ENCODE results near the gene SELENOK. TPM values are rescaled to one million over a fixed set of nuclear protein-coding genes. Genes with fewer than 3 reads are reported as not detected.

Gene SELENOK
- polyA plus RNA-seq, 1 donor from 2014 or later = 136 TPM

DNA sequence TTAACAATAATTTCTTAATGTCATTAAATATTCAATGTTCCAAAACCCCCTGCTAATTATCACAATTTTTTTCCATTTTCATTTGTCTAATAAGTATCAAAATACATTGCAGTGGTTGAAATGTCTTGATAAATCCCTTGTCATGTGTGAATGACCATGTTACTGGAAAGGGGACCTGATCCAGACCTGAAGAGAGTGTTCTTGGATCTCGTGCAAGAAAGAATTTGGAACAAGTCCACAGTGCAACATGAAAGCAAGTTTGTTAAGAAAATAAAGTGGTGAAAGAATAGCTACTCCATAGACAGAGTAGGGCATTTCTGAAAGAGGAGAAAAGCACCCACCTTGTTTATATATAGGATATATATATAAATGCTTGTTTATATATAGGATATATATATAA lies 10.4 kb upstream of the SELENOK start:
- H3K9ac ChIP-seq (ENCODE audit: low read length) = no peak overlapping the region
- H3K27ac ChIP-seq (ENCODE audit: low read length) = no peak overlapping the region
- no peak overlapping the region for H3K4me2 ChIP-seq (ENCODE audit: low read length)
- no peak for TF ChIP-seq RAD21 (conservative IDR thresholded peaks at IDR 0.05)
- no peak for TF ChIP-seq POLR2AphosphoS5 (IDR thresholded peaks at IDR 0.05)
- TF ChIP-seq SMC3 (conservative IDR thresholded peaks at IDR 0.05; ENCODE audit: poor library complexity) = no peak
- no peak for TF ChIP-seq MXI1 (conservative IDR thresholded peaks at IDR 0.05; ENCODE audit: poor library complexity, severe bottlenecking)
- TF ChIP-seq, protein P1, sequence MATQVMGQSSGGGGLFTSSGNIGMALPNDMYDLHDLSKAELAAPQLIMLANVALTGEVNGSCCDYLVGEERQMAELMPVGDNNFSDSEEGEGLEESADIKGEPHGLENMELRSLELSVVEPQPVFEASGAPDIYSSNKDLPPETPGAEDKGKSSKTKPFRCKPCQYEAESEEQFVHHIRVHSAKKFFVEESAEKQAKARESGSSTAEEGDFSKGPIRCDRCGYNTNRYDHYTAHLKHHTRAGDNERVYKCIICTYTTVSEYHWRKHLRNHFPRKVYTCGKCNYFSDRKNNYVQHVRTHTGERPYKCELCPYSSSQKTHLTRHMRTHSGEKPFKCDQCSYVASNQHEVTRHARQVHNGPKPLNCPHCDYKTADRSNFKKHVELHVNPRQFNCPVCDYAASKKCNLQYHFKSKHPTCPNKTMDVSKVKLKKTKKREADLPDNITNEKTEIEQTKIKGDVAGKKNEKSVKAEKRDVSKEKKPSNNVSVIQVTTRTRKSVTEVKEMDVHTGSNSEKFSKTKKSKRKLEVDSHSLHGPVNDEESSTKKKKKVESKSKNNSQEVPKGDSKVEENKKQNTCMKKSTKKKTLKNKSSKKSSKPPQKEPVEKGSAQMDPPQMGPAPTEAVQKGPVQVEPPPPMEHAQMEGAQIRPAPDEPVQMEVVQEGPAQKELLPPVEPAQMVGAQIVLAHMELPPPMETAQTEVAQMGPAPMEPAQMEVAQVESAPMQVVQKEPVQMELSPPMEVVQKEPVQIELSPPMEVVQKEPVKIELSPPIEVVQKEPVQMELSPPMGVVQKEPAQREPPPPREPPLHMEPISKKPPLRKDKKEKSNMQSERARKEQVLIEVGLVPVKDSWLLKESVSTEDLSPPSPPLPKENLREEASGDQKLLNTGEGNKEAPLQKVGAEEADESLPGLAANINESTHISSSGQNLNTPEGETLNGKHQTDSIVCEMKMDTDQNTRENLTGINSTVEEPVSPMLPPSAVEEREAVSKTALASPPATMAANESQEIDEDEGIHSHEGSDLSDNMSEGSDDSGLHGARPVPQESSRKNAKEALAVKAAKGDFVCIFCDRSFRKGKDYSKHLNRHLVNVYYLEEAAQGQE (IDR thresholded peaks at IDR 0.05; ENCODE audit: borderline replicate concordance) = no peak
- TF ChIP-seq, protein P2, sequence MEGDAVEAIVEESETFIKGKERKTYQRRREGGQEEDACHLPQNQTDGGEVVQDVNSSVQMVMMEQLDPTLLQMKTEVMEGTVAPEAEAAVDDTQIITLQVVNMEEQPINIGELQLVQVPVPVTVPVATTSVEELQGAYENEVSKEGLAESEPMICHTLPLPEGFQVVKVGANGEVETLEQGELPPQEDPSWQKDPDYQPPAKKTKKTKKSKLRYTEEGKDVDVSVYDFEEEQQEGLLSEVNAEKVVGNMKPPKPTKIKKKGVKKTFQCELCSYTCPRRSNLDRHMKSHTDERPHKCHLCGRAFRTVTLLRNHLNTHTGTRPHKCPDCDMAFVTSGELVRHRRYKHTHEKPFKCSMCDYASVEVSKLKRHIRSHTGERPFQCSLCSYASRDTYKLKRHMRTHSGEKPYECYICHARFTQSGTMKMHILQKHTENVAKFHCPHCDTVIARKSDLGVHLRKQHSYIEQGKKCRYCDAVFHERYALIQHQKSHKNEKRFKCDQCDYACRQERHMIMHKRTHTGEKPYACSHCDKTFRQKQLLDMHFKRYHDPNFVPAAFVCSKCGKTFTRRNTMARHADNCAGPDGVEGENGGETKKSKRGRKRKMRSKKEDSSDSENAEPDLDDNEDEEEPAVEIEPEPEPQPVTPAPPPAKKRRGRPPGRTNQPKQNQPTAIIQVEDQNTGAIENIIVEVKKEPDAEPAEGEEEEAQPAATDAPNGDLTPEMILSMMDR (IDR thresholded peaks at IDR 0.05; ENCODE audit: poor library complexity, severe bottlenecking) = no peak
- TF ChIP-seq EP300 (conservative IDR thresholded peaks at IDR 0.05; ENCODE audit: poor library complexity, severe bottlenecking) = no peak
- no peaks in the 10 kb centered on the region for H3K79me2 ChIP-seq (replicated peaks; ENCODE audit: insufficient read depth, low read length)
- H3K9me3 ChIP-seq (ENCODE audit: low read length) = no peaks in the 10 kb centered on the region
- no peaks in the 10 kb centered on the region for H3K36me3 ChIP-seq (ENCODE audit: insufficient read depth, low read length)
- H3F3A ChIP-seq (ENCODE audit: insufficient read depth, low read length, poor library complexity, severe bottlenecking) = no peaks in the 10 kb centered on the region
- no peak overlapping the region for H3K4me3 ChIP-seq (ENCODE audit: low read length)
- no peaks in the 10 kb centered on the region for H3K27me3 ChIP-seq (ENCODE audit: insufficient read depth, low read depth, low read length)
- no peaks in the 10 kb centered on the region for H3K9me2 ChIP-seq (ENCODE audit: insufficient read depth, low read length)
- no peak overlapping the region for H2AFZ ChIP-seq (ENCODE audit: low read depth, low read length)
- H4K20me1 ChIP-seq (ENCODE audit: insufficient read depth) = no peaks in the 10 kb centered on the region

DNA sequence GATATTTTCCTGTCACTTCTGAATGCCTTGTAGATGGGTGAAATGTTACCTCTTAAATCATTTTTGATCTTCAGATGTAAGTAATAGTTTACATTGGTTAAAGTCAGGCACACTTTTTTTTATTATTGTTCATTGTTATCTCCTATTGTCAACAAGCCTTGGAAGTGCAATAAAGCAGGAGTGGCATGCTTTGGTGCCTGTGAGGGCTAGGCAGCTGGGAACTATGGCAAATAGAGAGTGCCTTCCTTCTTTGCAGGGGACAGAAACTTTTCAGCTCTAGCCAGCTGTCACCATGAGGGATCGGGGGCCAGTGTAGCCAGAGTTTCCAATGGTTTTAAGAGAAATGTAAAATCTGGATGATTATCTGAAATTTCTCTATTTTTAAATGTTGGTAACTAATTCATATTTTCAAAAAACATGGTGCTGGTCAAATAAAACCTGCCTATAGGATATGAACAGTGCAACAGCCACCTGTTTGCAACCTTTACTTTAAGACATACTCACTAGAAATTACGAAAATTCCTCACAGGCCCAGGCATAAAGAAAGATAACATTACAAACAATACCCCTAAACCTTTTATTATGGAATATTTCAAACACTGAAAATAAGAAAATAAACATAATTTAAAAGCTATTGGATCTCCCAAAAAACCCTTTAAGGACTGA lies 9.1 kb upstream of the SELENOK start:
- Histone ChIP-seq H3K27me3 (ENCODE audit: insufficient read depth, low read depth, low read length) (no peaks in the 10 kb centered on the region), H3K79me2 (replicated peaks; ENCODE audit: insufficient read depth, low read length) (no peaks in the 10 kb centered on the region), H3K9ac (ENCODE audit: low read length) (no peak overlapping the region), H2AFZ (ENCODE audit: low read depth, low read length) (no peak overlapping the region), H3K9me3 (ENCODE audit: low read length) (no peaks in the 10 kb centered on the region), H3K4me3 (ENCODE audit: low read length) (no peak overlapping the region), H3K36me3 (ENCODE audit: insufficient read depth, low read length) (no peaks in the 10 kb centered on the region), H3K4me2 (ENCODE audit: low read length) (no peak overlapping the region), H3F3A (ENCODE audit: insufficient read depth, low read length, poor library complexity, severe bottlenecking) (no peaks in the 10 kb centered on the region), H3K9me2 (ENCODE audit: insufficient read depth, low read length) (no peaks in the 10 kb centered on the region), H4K20me1 (ENCODE audit: insufficient read depth) (no peaks in the 10 kb centered on the region), H3K27ac (ENCODE audit: low read length) (no peak overlapping the region)
- no peak for TF ChIP-seq TAF1 (IDR thresholded peaks at IDR 0.05; ENCODE audit: low read depth)

DNA sequence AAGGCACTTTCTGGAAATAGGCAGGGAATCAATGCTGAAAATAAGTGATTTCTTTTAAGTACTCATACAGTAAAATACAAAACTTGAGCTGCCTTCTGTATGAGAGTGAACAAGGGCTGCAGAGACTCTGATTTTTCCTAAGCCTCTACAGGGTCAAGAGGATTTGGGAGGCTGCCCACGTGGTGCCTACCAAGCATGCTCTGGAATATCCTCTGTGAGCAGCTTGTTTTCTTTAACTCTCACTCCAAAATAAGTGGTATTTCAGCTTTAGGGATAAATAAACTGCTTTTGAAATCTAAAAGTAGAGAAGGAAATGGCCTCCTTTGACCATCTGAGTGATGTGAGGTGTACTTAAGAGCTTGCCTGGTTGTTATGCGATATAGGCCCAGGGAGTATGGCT lies 8.1 kb upstream of the SELENOK start:
- H2AFZ ChIP-seq (ENCODE audit: low read depth, low read length) = no peak overlapping the region
- no peaks in the 10 kb centered on the region for H3K9me3 ChIP-seq (ENCODE audit: low read length)
- no peaks in the 10 kb centered on the region for H3K79me2 ChIP-seq (replicated peaks; ENCODE audit: insufficient read depth, low read length)
- H3F3A ChIP-seq (ENCODE audit: insufficient read depth, low read length, poor library complexity, severe bottlenecking) = no peaks in the 10 kb centered on the region
- H4K20me1 ChIP-seq (ENCODE audit: insufficient read depth) = no peaks in the 10 kb centered on the region
- no peak overlapping the region for H3K9ac ChIP-seq (ENCODE audit: low read length)
- no peak overlapping the region for H3K4me3 ChIP-seq (ENCODE audit: low read length)
- H3K36me3 ChIP-seq (ENCODE audit: insufficient read depth, low read length) = no peaks in the 10 kb centered on the region
- TF ChIP-seq, protein P2 (IDR thresholded peaks at IDR 0.05; ENCODE audit: poor library complexity, severe bottlenecking) = no peak
- TF ChIP-seq TAF1 (IDR thresholded peaks at IDR 0.05; ENCODE audit: low read depth) (no peak), POLR2AphosphoS5 (IDR thresholded peaks at IDR 0.05) (no peak), SMC3 (conservative IDR thresholded peaks at IDR 0.05; ENCODE audit: poor library complexity) (no peak)
- H3K27ac ChIP-seq (ENCODE audit: low read length) = no peak overlapping the region
- H3K4me2 ChIP-seq (ENCODE audit: low read length) = no peak overlapping the region
- H3K9me2 ChIP-seq (ENCODE audit: insufficient read depth, low read length) = no peaks in the 10 kb centered on the region
- H3K27me3 ChIP-seq (ENCODE audit: insufficient read depth, low read depth, low read length) = peaks cover 2% of the 10 kb centered on the region
